Activated naive CD8-positive, alpha-beta T cell (primary cell): ENCODE measurements around the gene SUCLG2.
A peak's percentile ranks its signal among the peaks of the same experiment; 100 is the strongest.

Experiments
- H3K27ac Mint-ChIP-seq: one replicate; pipeline ENCODE4 v1.8.0; 2021; ENCODE audit warnings: mixed read lengths
- H3K27me3 Mint-ChIP-seq: one replicate; pipeline ENCODE4 v1.8.0; 2021; ENCODE audit warnings: mixed read lengths
- H3K36me3 Mint-ChIP-seq: one replicate; pipeline ENCODE4 v1.8.0; 2021; ENCODE audit warnings: mixed read lengths
- H3K4me1 Mint-ChIP-seq: one replicate; pipeline ENCODE4 v1.8.0; 2021; ENCODE audit warnings: low read depth, mixed read lengths
- H3K4me3 Mint-ChIP-seq: one replicate; pipeline ENCODE4 v1.8.0; 2021; ENCODE audit warnings: mild to moderate bottlenecking, mixed read lengths
- H3K9me3 Mint-ChIP-seq: one replicate; pipeline ENCODE4 v1.8.0; 2021; ENCODE audit warnings: low read depth, mixed read lengths

The SUCLG2 gene

DNA sequence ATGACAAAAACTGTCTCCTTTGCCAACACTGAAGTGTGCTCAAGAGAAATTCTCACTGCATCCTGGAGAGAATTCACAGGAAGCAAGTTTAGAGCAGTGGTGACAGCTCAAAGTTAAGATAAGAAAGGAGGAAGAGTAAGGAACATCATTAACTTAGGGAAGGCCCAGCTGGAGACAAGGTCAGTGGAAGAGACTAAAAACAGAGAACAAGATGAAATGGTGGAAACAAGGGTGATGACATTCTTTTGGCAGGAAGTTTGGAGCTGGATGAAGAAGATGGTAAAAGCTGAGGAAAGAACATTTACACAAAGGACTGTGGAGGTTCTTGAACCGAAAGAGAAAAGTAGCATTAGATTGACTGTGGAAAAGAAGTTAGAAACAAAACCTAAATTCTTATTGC lies 6.7 kb upstream of the SUCLG2 start:
- H3K4me1 Mint-ChIP-seq = peaks cover 62% of the 10 kb centered on the region
- no peaks in the 10 kb centered on the region for H3K36me3 Mint-ChIP-seq
- H3K27ac Mint-ChIP-seq = peak overlapping the region; percentile 13
- H3K9me3 Mint-ChIP-seq = peaks cover 9% of the 10 kb centered on the region
- H3K4me3 Mint-ChIP-seq = no peak overlapping the region
- H3K27me3 Mint-ChIP-seq = no peaks in the 10 kb centered on the region

DNA sequence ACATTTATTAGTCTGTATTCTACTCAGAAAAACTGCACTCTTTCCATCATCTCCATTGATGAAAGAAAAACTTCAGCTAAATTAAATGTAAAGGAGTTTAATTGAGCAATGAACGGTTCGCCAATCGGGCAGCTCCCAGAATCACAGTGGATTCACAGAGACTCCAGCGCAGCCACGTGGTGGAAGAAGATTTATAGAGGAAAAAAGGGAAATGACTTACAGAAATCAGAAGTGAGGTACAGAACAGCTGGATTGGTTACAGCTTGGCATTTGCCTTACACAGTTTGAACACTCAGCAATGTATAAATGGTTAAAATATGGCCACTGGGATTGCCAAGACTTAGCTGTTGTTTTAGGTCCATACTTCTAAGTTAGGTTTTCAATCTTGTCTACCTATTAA lies 2.8 kb upstream of the SUCLG2 start:
- Mint-ChIP-seq H3K27ac (no peak overlapping the region), H3K9me3 (peaks cover 9% of the 10 kb centered on the region), H3K4me3 (no peak overlapping the region), H3K36me3 (peaks cover 6% of the 10 kb centered on the region), H3K4me1 (peaks cover 61% of the 10 kb centered on the region), H3K27me3 (no peaks in the 10 kb centered on the region)

DNA sequence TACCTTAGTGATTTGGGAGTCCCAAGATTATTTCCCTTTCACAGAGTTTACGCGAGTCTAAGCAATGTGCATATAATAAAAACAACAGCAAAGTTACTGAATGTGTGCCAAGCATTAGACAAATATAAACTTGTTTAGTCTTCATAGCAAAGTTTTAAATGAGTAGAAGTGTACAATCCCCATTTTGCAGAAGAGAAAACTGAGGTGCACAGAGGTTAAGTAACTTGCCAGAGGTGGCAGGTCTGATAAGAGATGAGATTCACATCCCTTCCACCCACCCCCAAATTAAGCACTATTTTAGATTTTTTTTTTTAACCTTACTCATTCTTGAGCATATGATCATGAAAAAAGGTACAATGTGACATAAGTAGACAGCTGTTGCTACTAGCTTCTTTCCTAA lies 2.2 kb upstream of the SUCLG2 start:
- Mint-ChIP-seq H3K4me1 (peaks cover 61% of the 10 kb centered on the region), H3K9me3 (peaks cover 9% of the 10 kb centered on the region), H3K27me3 (no peaks in the 10 kb centered on the region), H3K36me3 (peaks cover 9% of the 10 kb centered on the region), H3K4me3 (no peak overlapping the region), H3K27ac (no peak overlapping the region)

DNA sequence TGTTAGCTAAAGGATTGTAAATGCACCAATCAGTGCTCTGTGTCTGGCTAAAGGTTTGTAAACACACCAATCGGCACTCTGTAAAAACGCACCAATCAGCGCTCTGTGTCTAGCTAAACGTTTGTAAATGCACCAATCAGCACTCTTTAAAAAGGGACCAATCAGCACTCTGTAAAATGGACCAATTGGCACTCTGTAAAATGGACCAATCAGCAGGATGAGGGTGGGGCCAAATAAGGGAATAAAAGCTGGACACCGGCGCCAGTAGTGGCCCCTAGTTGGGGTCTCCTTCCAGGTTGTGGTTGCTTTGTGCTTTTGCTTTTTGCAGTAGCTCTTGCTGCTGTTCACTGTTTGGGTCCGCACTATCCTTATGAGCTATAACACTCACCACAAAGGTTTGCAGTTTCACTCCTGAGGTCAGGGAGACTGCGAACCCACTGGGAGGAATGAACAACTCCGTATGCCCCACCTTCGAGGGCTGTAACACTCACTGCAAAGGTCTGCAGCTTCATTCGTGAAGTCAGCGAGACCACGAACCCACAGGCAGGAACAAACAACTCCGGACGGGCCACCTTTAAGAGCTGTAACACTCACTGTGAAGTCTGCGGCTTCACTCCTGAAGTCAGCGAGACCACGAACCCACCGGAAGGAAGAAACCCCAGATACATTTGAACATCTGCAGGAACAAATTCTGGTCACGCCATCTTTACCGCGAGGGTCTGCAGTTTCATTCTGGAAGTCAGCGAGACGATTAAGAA lies 1.1 kb upstream of the SUCLG2 start:
- H3K4me3 Mint-ChIP-seq = peak overlapping the region; percentile 82
- H3K36me3 Mint-ChIP-seq = peaks cover 11% of the 10 kb centered on the region
- H3K27ac Mint-ChIP-seq = peak overlapping the region; percentile 92
- no peaks in the 10 kb centered on the region for H3K27me3 Mint-ChIP-seq
- peaks cover 9% of the 10 kb centered on the region for H3K9me3 Mint-ChIP-seq
- peaks cover 66% of the 10 kb centered on the region for H3K4me1 Mint-ChIP-seq

DNA sequence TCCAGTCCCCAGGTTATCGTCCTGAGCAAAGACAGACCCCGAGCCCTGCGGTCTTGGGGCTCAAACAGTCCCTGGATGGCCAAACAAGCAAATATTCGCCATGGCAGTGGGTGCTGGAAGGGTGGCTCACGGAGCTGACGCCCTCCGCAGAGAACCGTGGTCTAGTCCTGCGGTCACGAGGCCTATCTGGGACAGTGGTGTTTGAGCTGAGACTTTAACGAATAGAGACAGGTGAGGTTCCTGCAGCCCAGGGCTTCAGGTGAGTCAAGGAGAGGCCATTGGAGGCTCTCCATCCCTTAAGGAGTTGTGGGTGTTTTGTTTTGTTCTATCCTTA lies 399 bp upstream of the SUCLG2 start:
- peaks cover 65% of the 10 kb centered on the region for H3K4me1 Mint-ChIP-seq
- peaks cover 9% of the 10 kb centered on the region for H3K9me3 Mint-ChIP-seq
- H3K4me3 Mint-ChIP-seq = peak overlapping the region; percentile 82
- peaks cover 11% of the 10 kb centered on the region for H3K36me3 Mint-ChIP-seq
- peak overlapping the region; percentile 92 for H3K27ac Mint-ChIP-seq
- no peaks in the 10 kb centered on the region for H3K27me3 Mint-ChIP-seq

DNA sequence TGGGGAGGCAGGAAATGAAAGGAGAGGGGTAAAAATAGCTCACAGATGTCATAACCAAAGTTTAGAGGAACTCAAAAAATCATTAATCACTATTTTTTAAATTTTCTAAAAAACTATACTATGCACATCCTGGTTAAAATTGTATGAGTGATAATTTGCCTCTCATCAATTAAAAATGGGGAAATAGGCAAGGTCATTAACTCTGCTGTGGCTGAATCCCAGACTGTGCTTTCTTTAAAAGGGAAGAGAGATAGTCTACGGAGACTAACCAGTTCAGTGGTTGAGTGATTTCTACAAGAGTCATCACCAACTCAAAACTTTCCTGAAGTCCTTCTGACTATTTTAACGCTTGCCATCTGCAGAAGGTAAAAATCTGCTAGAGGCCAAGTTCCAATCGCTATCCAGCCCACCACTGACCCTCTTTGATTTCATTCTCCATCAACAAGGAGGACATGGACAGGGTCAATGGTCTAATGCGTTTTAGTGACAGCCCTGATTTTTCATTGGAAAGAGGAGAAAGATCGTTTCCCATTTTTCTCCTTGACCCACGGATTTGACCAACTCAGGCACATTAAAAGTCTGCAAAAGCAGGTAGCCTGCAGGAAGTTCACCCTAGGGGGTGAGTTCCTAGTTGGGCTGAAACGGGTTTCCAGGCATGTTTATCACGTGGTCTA lies 850 bp downstream of the SUCLG2 start:
- H3K4me1 Mint-ChIP-seq = peaks cover 74% of the 10 kb centered on the region
- peak overlapping the region; percentile 84 for H3K27ac Mint-ChIP-seq
- H3K27me3 Mint-ChIP-seq = no peaks in the 10 kb centered on the region
- peak overlapping the region; percentile 86 for H3K4me3 Mint-ChIP-seq
- peaks cover 14% of the 10 kb centered on the region for H3K36me3 Mint-ChIP-seq
- H3K9me3 Mint-ChIP-seq = peaks cover 6% of the 10 kb centered on the region

DNA sequence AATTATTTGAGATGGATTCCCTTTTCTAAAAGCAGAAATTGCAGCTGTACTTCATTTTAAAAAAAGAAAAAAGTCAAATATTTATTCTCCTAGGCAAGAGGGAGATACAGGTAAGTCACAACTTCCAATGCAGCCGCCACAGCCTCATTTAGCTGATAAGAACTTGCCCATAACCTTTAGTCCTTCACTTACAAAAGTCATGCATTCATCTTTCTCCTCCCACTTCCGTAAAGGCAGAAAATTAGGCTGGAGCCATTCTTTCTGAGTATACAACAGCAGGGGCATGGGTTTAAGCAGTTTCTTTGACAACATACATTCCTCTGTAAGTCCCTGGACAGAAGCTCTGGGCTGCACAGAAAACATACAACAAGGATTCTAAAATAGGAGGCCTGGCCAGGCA lies 4.3 kb downstream of the SUCLG2 start:
- Mint-ChIP-seq H3K27ac (no peak overlapping the region), H3K36me3 (peaks cover 27% of the 10 kb centered on the region), H3K9me3 (no peaks in the 10 kb centered on the region), H3K4me3 (no peak overlapping the region), H3K27me3 (no peaks in the 10 kb centered on the region), H3K4me1 (peaks cover 78% of the 10 kb centered on the region)

DNA sequence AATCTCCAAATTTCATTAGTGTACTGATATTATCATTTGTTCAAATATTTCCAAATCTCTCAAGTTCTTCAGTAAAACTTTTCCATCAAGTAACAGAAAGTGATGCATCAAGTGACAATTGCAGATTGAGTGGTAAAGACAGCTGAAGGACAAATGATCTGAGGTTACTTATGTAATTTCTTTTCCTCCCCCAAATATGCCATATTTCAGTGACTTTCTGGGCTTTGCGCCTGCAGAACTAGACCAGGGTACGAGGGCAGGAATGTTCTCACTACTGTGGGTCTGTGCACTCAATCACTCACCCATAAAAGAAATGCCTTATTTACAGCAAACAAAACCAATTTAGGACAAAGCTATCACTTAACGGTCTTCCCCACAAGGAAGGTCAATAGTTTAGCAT lies 4.7 kb downstream of the SUCLG2 start:
- H3K4me1 Mint-ChIP-seq = peaks cover 78% of the 10 kb centered on the region
- H3K9me3 Mint-ChIP-seq = no peaks in the 10 kb centered on the region
- no peak overlapping the region for H3K4me3 Mint-ChIP-seq
- peak overlapping the region; percentile 23 for H3K27ac Mint-ChIP-seq
- H3K27me3 Mint-ChIP-seq = no peaks in the 10 kb centered on the region
- H3K36me3 Mint-ChIP-seq = peaks cover 29% of the 10 kb centered on the region

DNA sequence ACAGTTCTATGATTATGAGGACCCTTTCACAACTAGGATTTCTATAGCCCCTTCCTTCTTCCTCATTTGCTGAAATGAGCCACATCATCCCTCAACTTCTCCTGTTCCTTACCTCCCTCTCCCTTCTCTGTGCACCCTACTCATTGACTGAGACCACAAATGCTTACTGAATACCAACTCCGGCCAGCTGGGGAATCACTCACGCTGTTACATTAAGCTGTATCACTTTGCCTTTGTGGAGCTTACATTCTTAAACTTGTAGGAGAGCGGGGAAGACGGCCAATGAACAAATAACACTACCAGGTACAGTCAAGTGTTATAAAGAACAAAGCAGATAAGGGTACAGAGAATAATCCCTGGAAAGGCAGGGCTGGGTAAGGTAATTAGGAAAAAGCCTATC lies 5.7 kb downstream of the SUCLG2 start:
- H3K36me3 Mint-ChIP-seq = peaks cover 37% of the 10 kb centered on the region
- peaks cover 84% of the 10 kb centered on the region for H3K4me1 Mint-ChIP-seq
- H3K9me3 Mint-ChIP-seq = no peaks in the 10 kb centered on the region
- H3K27me3 Mint-ChIP-seq = no peaks in the 10 kb centered on the region
- no peak overlapping the region for H3K4me3 Mint-ChIP-seq
- peak overlapping the region; percentile 13 for H3K27ac Mint-ChIP-seq

DNA sequence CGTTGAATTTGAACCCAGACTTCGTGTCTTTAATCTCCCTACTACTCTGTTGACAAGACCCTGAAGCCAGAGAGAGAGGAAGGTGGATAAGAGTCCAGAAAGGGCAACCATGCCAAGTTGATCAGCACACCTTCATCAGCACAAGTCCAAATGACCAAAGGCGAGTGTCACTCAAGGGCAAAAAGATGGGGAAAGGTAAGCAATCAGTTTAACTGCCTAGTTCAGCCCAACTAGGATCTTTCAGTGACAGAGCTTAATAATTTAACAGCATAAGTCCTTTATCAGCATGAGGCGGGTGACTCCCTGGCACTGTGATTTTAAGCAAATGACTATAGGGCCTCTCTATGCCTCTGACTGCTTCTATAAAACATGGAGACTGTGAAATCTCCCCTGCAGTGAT lies 6.2 kb downstream of the SUCLG2 start:
- Mint-ChIP-seq H3K27me3 (no peaks in the 10 kb centered on the region), H3K9me3 (no peaks in the 10 kb centered on the region), H3K4me3 (no peak overlapping the region), H3K4me1 (peaks cover 84% of the 10 kb centered on the region), H3K27ac (no peak overlapping the region), H3K36me3 (peaks cover 39% of the 10 kb centered on the region)

DNA sequence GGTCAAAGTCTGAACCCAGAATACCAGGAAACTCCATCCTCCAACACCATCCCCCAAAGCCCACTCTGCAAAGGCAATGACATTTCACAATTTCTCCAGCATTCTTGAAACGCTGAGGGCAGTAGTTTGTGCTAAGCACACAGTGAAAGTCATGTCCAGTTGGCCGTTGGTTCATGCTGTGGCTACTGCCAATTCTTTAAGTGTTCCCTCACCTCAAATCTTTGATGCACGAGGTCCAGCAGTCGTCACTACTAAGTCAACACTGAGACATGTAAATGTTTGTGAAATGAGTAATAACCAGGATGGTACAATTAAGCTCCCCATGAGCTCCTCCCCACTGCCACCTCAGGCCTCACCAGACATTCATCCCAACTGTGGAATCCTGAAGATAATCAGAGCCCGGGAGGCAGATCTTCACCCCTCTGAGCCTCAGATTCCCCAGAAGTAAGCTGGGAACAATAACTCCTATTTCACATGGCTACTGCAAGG lies 7.0 kb downstream of the SUCLG2 start:
- H3K9me3 Mint-ChIP-seq = no peaks in the 10 kb centered on the region
- peaks cover 35% of the 10 kb centered on the region for H3K36me3 Mint-ChIP-seq
- peaks cover 80% of the 10 kb centered on the region for H3K4me1 Mint-ChIP-seq
- H3K27me3 Mint-ChIP-seq = no peaks in the 10 kb centered on the region
- no peak overlapping the region for H3K4me3 Mint-ChIP-seq
- no peak overlapping the region for H3K27ac Mint-ChIP-seq

DNA sequence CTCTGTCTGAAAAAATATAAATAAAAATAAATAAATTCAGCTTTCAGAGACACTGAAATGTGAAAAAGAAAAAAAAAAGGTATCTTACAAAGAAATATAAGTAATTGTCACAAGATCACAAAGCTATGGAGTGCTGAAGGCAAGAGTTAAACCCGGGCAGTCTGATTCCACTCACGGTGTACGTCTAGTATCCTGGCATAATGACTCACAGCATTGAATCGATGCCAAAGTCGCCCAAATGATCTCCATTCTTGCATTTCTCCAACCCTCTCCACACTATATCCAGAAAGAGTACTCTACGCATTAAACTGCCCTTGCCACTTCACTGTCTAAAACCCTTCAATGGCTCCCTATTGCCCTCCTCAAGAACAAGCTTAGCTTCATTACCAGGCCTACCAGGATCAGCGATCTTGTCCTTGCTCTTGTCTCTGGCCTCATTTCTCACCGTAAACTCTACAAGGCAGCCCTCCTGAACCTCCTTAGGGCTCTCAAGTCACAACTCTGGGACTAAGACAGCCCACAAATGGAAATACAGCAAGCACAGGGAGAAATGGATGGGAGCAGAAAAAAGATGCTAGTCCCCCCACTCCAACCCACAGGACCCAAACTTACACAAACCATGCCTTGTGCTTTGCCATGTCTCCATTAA lies 7.7 kb downstream of the SUCLG2 start:
- no peaks in the 10 kb centered on the region for H3K9me3 Mint-ChIP-seq
- H3K27me3 Mint-ChIP-seq = no peaks in the 10 kb centered on the region
- H3K36me3 Mint-ChIP-seq = peaks cover 30% of the 10 kb centered on the region
- no peak overlapping the region for H3K27ac Mint-ChIP-seq
- no peak overlapping the region for H3K4me3 Mint-ChIP-seq
- H3K4me1 Mint-ChIP-seq = peaks cover 80% of the 10 kb centered on the region

DNA sequence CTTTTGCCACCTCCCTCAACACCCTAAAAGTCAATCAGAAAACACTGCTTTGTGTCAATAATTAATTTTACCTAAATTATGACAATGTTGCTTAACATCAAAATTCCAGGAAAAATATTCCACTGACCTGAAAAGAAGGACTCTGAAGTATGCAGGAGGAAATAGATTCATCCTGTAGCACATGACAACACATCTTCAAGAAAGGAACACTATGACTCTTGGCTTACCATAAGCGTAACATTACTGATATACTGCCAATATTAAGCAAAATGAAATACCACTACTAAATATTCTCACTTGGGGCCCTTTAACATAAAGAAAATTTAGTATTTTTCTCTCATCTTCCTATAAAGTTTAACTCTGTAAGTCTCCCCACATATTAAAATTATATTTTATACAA lies 9.6 kb downstream of the SUCLG2 start:
- peaks cover 81% of the 10 kb centered on the region for H3K4me1 Mint-ChIP-seq
- peaks cover 32% of the 10 kb centered on the region for H3K36me3 Mint-ChIP-seq
- no peaks in the 10 kb centered on the region for H3K27me3 Mint-ChIP-seq
- no peaks in the 10 kb centered on the region for H3K9me3 Mint-ChIP-seq
- no peak overlapping the region for H3K27ac Mint-ChIP-seq
- no peak overlapping the region for H3K4me3 Mint-ChIP-seq

DNA sequence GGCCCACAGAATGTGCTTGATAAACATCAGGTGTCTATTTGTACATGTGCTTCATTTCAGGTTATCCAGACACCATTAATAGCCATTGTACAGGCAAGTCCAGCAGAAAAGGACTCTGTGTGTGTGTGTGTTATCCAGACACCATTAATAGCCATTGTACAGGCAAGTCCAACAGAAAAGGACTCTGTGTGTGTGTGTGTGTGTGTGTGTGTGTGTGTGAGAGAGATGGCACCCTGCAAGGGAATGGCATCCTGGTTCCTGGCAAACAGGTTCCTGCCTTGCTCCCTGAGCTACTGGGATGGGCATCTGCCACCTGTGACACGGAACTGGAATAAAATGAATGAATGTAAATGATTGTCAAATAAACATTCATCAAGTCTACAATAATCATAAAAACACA lies 11.7 kb downstream of the SUCLG2 start:
- peaks cover 30% of the 10 kb centered on the region for H3K36me3 Mint-ChIP-seq

DNA sequence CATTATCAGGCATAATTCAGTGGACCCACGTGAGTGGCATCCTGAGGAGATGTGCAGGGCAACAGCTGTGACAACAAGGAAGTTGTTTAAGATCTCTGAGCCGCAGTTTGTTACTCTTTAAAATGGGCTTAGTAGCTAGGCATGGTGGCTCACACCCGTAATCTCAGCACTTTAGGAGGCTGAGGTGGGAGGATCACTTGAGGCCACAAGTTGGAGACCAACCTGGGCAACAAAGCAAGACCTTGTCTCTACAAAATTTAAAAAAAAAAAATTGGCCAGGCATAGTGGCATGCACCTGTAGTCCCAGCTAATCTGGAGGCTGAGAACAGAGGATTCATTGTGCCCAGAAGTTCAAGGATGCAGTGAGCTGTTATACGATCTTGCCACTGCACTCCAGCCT lies 12.2 kb downstream of the SUCLG2 start:
- H3K27ac Mint-ChIP-seq = no peak overlapping the region
- peaks cover 83% of the 10 kb centered on the region for H3K4me1 Mint-ChIP-seq
- H3K9me3 Mint-ChIP-seq = no peaks in the 10 kb centered on the region
- peaks cover 30% of the 10 kb centered on the region for H3K36me3 Mint-ChIP-seq
- no peak overlapping the region for H3K4me3 Mint-ChIP-seq
- H3K27me3 Mint-ChIP-seq = no peaks in the 10 kb centered on the region

More for the DNA sequence above, 11.7 kb downstream of the SUCLG2 start:
- H3K4me1 Mint-ChIP-seq = peaks cover 83% of the 10 kb centered on the region
- H3K4me3 Mint-ChIP-seq = no peak overlapping the region
- no peaks in the 10 kb centered on the region for H3K27me3 Mint-ChIP-seq
- H3K9me3 Mint-ChIP-seq = no peaks in the 10 kb centered on the region
- H3K27ac Mint-ChIP-seq = no peak overlapping the region
